CD14-positive monocyte (primary cell): ENCODE measurements around the gene NBPF20. TPM values are rescaled to one million over a fixed set of nuclear protein-coding genes. Genes with fewer than 3 reads are reported as not detected.
"Not testable (repeated sequence)": the region's sequence is repeated elsewhere in the genome, so short reads cannot be mapped to it uniquely, and the experiment has no call there.

ENCODE experiments used
- DNase-seq, 3 donors: peaks; one replicate each; pipeline ENCODE4 v3.0.0-alpha.2; 2011 to 2022
- H2AFZ ChIP-seq: 2 replicates; pipeline ENCODE4 v1.6.0; 2012; ENCODE audit warnings: mild to moderate bottlenecking, low read depth, low read length, inconsistent platforms; ENCODE audit not compliant: insufficient read depth, poor library complexity, severe bottlenecking
- H3K27ac ChIP-seq, 2 donors: 1 replicate in 1 of 2; 2 replicates in 1 of 2; pipeline ENCODE4 v1.5.1; 2012 to 2013; ENCODE audit warnings: low read length in 2 of 2, control low read depth in 1 of 2, inconsistent platforms in 1 of 2, low read depth in 1 of 2, mild to moderate bottlenecking in 1 of 2
- H3K27me3 ChIP-seq, 2 donors: one replicate each; pipeline versions ENCODE4 v1.6.0 to v1.6.1; 2011 to 2013; ENCODE audit warnings: low read length in 2 of 2; ENCODE audit not compliant: control insufficient read depth in 2 of 2, insufficient read depth in 2 of 2
- H3K36me3 ChIP-seq, 2 donors: replicated peaks in 1 of 2; 1 replicate in 1 of 2; 2 replicates in 1 of 2; pipeline versions ENCODE4 v1.5.1 to v1.6.1; 2012 to 2013; ENCODE audit warnings: low read length in 2 of 2, control low read depth in 1 of 2, inconsistent platforms in 1 of 2, mild to moderate bottlenecking in 1 of 2; ENCODE audit not compliant: insufficient read depth in 2 of 2, control insufficient read depth in 1 of 2
- H3K4me1 ChIP-seq, 2 donors: 1 replicate in 1 of 2; 2 replicates in 1 of 2; pipeline versions ENCODE4 v1.5.1 to v1.6.1; 2012 to 2013; ENCODE audit warnings: low read length in 2 of 2, control low read depth in 1 of 2, inconsistent platforms in 1 of 2, mild to moderate bottlenecking in 1 of 2, moderate library complexity in 1 of 2; ENCODE audit not compliant: insufficient read depth in 2 of 2, control insufficient read depth in 1 of 2
- H3K4me2 ChIP-seq: replicated peaks from 2 replicates; pipeline ENCODE3; 2012; ENCODE audit warnings: low read length, moderate library complexity, mild to moderate bottlenecking; ENCODE audit not compliant: poor library complexity, severe bottlenecking; ENCODE audit errors: extremely low read depth
- H3K4me3 ChIP-seq, 3 experiments: fragments of 200-600 bp in 1 of 3; sonication (generic) in 1 of 3; replicated peaks in 1 of 3; 1 replicate in 2 of 3; 2 replicates in 1 of 3; pipeline ENCODE4 v1.5.1; 2011 to 2013; ENCODE audit warnings: low read length in 3 of 3, mild to moderate bottlenecking in 3 of 3, control low read depth in 2 of 3, low read depth in 2 of 3, inconsistent platforms in 1 of 3, moderate library complexity in 1 of 3
- H3K79me2 ChIP-seq: 2 replicates; pipeline ENCODE4 v1.6.0; 2012; ENCODE audit warnings: mild to moderate bottlenecking, control low read depth, inconsistent platforms, low read length, moderate library complexity; ENCODE audit not compliant: insufficient read depth
- H3K9ac ChIP-seq: 2 replicates; pipeline ENCODE4 v1.6.0; 2017; ENCODE audit warnings: low read length, mild to moderate bottlenecking; ENCODE audit not compliant: insufficient read depth, poor library complexity, severe bottlenecking
- H3K9me3 ChIP-seq, 2 donors: replicated peaks in 1 of 2; 1 replicate in 1 of 2; 2 replicates in 1 of 2; pipeline versions ENCODE4 v1.5.1 to v1.6.1; 2012 to 2013; ENCODE audit warnings: low read length in 2 of 2, control low read depth in 1 of 2; ENCODE audit not compliant: control insufficient read depth in 1 of 2, insufficient read depth in 1 of 2
- H4K20me1 ChIP-seq: 2 replicates; pipeline ENCODE4 v1.6.0; 2012; ENCODE audit warnings: mild to moderate bottlenecking, low read length, control low read depth, moderate library complexity; ENCODE audit not compliant: insufficient read depth
- H3K27ac Mint-ChIP-seq, 7 donors: one replicate each; pipeline ENCODE4 v1.8.0; 2020; ENCODE audit warnings: mild to moderate bottlenecking in 7 of 7, mixed read lengths in 7 of 7, moderate library complexity in 6 of 7, inconsistent platforms in 2 of 7
- H3K27me3 Mint-ChIP-seq, 3 donors: one replicate each; pipeline ENCODE4 v1.8.0; 2021 to 2022; ENCODE audit warnings: low read depth in 3 of 3, mild to moderate bottlenecking in 3 of 3, mixed read lengths in 3 of 3, moderate library complexity in 3 of 3, inconsistent platforms in 1 of 3
- H3K36me3 Mint-ChIP-seq, 2 donors: one replicate each; pipeline ENCODE4 v1.8.0; 2020; ENCODE audit warnings: mixed read lengths in 2 of 2, inconsistent platforms in 1 of 2, mild to moderate bottlenecking in 1 of 2
- H3K4me1 Mint-ChIP-seq: one replicate; pipeline ENCODE4 v1.8.0; 2020; ENCODE audit warnings: mild to moderate bottlenecking, mixed read lengths
- H3K4me3 Mint-ChIP-seq, 2 donors: one replicate each; pipeline ENCODE4 v1.8.0; 2020; ENCODE audit warnings: mild to moderate bottlenecking in 2 of 2, mixed read lengths in 2 of 2, moderate library complexity in 1 of 2
- H3K9me3 Mint-ChIP-seq, 7 donors: one replicate each; pipeline ENCODE4 v1.8.0; 2020 to 2022; ENCODE audit warnings: mixed read lengths in 7 of 7, mild to moderate bottlenecking in 6 of 7, moderate library complexity in 6 of 7, inconsistent platforms in 2 of 7
- WGBS: methylation state at CpG from one replicate; pipeline ENCODE4 v1.1.5; 2013; ENCODE audit warnings: missing lambda C conversion rate; ENCODE audit not compliant: insufficient coverage; 5-methylcytosine and 5-hydroxymethylcytosine counted together
- intact Hi-C, 2 donors: fragments of 100-400 bp; cut with micrococcal nuclease; formaldehyde crosslinking; loops; one replicate each; pipeline versions ENCODE4 v1.15.0 to v1.15.1; 2023
- polyA plus RNA-seq, 3 donors: library from polyadenylated mRNA; depleted of rRNA in 1 of 3; unstranded in 2 of 3; stranded (reverse) in 1 of 3; fragments of 300-500 nt in 2 of 3; fragments of >200 nt in 1 of 3; fragmentation: Illumina TruSeq in 2 of 3; gene quantifications; 1 replicate in 2 of 3; 2 replicates in 1 of 3; pipeline ENCODE4 v1.2.3, GENCODE V29; 2012 to 2021

Gene NBPF20
- polyA plus RNA-seq, 3 donors: 0.76 TPM; not detected in 2

DNA sequence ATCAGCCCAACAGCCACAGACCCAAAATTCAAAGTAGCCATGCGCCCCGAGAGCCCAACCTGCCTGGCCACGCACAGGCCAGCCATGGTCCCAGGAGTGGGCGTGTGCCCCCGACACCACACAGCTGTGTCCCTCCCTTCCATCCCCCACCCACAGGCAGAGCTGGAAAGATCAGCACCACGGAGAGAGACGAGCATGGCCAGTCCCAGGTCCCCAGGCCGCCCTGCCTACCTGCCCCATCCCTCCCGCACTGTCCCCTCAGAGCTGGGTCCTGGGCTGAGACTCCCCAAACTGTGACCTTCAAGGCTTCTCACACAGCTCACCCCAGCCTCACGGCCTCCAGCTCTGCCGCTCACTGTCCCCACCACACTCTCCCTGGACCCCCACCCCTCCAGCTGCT is 19.8 kb upstream of the NBPF20 start:
- H3K27ac Mint-ChIP-seq, intact Hi-C loops, H3K4me1 Mint-ChIP-seq, H3K4me3 Mint-ChIP-seq, H3K36me3 ChIP-seq, H4K20me1 ChIP-seq, H3K27me3 ChIP-seq, H3K4me1 ChIP-seq, H3K36me3 Mint-ChIP-seq, H3K9ac ChIP-seq, H2AFZ ChIP-seq, H3K79me2 ChIP-seq, H3K27me3 Mint-ChIP-seq, DNase-seq, H3K9me3 Mint-ChIP-seq, H3K4me3 ChIP-seq, H3K9me3 ChIP-seq, H3K4me2 ChIP-seq, H3K27ac ChIP-seq: not testable (repeated sequence)
- WGBS: 33% methylated on average over 8 of the region's 11 CpGs

- H4K20me1 ChIP-seq, H3K4me1 Mint-ChIP-seq, H3K27me3 ChIP-seq, H3K9me3 ChIP-seq, DNase-seq, H3K79me2 ChIP-seq, H3K27ac Mint-ChIP-seq, intact Hi-C loops, H3K9me3 Mint-ChIP-seq, H3K36me3 Mint-ChIP-seq, H3K4me3 Mint-ChIP-seq, H3K4me2 ChIP-seq, H3K27ac ChIP-seq, H3K4me1 ChIP-seq, H2AFZ ChIP-seq, H3K9ac ChIP-seq, H3K4me3 ChIP-seq, H3K36me3 ChIP-seq: not testable (repeated sequence)
- 60% methylated on average over 1 of the region's 5 CpGs for WGBS
- peaks cover 1 to 14% (median 4%) of the 10 kb centered on the region in 3 donors for H3K27me3 Mint-ChIP-seq
Observed at GRCh38 chr1:145442340-145442739, 16.9 kb upstream of the NBPF20 start.

DNA sequence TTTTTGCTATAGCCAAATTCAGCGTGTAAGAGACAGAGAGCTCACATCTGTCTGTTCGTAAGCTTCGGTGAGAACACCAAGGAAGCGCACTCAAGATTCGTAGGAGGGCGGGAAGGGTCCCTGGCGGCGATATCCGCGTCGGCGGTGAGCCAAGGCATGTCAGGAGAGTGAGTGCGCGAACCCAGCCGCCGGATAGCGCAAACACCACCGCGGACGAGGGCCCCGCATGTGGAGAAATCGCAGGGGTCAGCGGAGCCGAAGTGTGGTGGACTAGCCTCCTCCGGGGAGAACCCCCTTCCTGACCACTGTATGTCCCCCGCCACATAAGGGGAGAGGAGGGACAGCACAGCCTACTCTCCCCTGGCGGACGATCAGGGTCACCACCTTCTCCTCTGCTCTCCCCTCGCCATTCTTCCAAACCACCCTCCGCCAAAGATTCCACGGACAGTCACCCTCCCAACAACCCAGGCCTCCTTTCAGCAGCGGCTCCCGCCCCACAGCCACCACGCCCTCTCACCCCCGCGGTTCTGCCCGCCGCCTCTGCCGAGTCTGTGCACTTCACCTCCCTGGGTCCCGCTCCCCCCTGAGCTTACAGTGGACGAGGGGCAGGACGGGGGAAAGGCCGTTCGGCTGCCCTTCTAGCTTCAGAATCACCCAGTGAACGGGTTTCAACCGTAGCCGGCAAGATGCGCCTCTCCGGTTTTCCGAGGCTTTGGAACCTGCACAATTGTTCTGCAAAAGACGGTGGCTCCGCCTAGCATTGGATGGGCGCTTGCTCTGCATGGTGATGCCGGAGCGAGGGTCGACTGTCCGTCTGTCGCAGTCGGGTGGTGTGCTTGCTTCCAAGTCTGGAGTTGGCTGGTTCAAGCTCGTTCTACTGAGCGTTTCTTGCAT is 6.2 kb upstream of the NBPF20 start:
- H3K27ac ChIP-seq, H3K36me3 ChIP-seq, H3K4me1 Mint-ChIP-seq, H3K27ac Mint-ChIP-seq, H3K79me2 ChIP-seq, H3K4me2 ChIP-seq, H2AFZ ChIP-seq, H3K4me1 ChIP-seq, H3K4me3 ChIP-seq, DNase-seq, H3K9ac ChIP-seq, H4K20me1 ChIP-seq, intact Hi-C loops: not testable (repeated sequence)
- peaks cover 20 to 36% (median 24%) of the 10 kb centered on the region in 7 donors for H3K9me3 Mint-ChIP-seq
- Histone ChIP-seq H3K9me3 (peaks cover 4 to 28% of the 10 kb centered on the region in 2 donors), H3K27me3 (peaks cover 27 to 47% of the 10 kb centered on the region in 2 donors)
- peak overlapping the region in 1 of 2 donors; percentile 75 for H3K4me3 Mint-ChIP-seq
- 2% methylated on average over 16 of the region's 61 CpGs for WGBS
- peaks cover 55 to 79% (median 65%) of the 10 kb centered on the region in 3 donors for H3K27me3 Mint-ChIP-seq
- peaks cover 0 to 10% of the 10 kb centered on the region in 2 donors for H3K36me3 Mint-ChIP-seq

- no CpG with 5 or more reads among the region's 15 CpGs for WGBS
Observed at GRCh38 chr1:145430830-145431229, 5.4 kb upstream of the NBPF20 start.

More at GRCh38 chr1:145430830-145431229, 5.4 kb upstream of the NBPF20 start:
- H3K27ac ChIP-seq, H3K4me3 Mint-ChIP-seq, intact Hi-C loops, H3K27ac Mint-ChIP-seq, H3K4me3 ChIP-seq, H4K20me1 ChIP-seq, H3K4me1 ChIP-seq, H3K36me3 ChIP-seq, H3K79me2 ChIP-seq, H2AFZ ChIP-seq, H3K4me2 ChIP-seq, H3K4me1 Mint-ChIP-seq, H3K9ac ChIP-seq, DNase-seq: not testable (repeated sequence)
- peaks cover 4 to 28% of the 10 kb centered on the region in 2 donors for H3K9me3 ChIP-seq
- Mint-ChIP-seq H3K9me3 (peaks cover 20 to 38% (median 23%) of the 10 kb centered on the region in 7 donors), H3K36me3 (peaks cover 0 to 10% of the 10 kb centered on the region in 2 donors), H3K27me3 (peaks cover 59 to 81% (median 68%) of the 10 kb centered on the region in 3 donors)
- H3K27me3 ChIP-seq: peaks cover 27 to 52% of the 10 kb centered on the region in 2 donors
